NCI-H146 treated with DMSO at 0.1 percent for 48 hours (cell line): ENCODE data around the gene NSRP1.
"Not testable (repeated sequence)": the region's sequence is repeated elsewhere in the genome, so short reads cannot be mapped to it uniquely, and the experiment has no call there.

Experiments used
- DNase-seq: peaks from one replicate; lab custom pipeline; 2025; ENCODE audit not compliant: unreplicated experiment; lab: John Stamatoyannopoulos, UW

NSRP1 gene

GRCh38 chr17:30220414-30220813, 103.8 kb downstream of the NSRP1 start:
- no peak for DNase-seq

DNA sequence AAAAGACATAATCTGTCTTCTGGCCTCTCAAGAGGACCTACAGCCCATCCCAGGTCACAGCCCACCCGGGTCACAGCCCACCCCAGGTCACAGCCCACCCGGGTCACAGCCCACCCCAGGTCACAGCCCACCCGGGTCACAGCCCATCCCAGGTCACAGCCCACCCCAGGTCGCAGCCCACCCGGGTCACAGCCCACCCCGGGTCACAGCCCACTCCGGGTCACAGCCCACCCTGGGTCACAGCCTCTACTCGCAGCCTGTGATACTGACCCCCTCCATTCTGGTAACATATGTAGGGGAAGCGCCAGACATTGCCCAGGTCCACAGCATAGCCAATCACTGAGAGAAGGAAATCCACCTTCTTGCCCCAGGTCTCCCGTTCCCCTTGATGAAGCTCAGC, 104.7 kb downstream of the NSRP1 start:
- no peak for DNase-seq

- no peak for DNase-seq
Observed at GRCh38 chr17:30222251-30222650, 105.6 kb downstream of the NSRP1 start.

- no peak for DNase-seq
Observed at GRCh38 chr17:30222721-30223175, 106.1 kb downstream of the NSRP1 start.

DNA sequence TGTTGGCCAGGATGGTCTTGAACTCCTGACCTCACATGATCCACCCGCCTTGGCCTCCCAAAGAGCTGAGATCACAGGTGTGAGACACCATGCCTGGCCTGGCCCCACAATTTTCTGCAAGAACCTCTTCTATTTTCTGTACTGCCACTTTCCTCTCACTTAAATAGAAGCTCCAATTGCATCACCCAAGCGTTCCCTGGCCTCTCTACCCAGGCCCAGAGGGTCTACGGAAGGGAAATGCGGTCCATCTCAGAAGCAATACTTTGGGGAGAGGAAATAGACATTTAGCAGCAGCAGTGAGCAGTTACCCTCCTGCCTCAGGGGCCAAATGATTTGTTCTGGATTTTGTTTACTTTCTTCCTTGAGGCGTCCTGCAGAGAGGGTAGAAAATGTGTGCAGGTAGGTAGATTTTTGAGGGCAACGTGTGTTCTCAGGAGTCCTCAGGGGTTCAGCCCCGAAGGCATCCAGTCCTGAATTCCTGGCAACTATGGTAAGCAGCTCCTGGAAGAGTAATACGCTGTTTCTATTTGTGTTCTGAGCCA, 107.9 kb downstream of the NSRP1 start:
- no peak for DNase-seq

DNA sequence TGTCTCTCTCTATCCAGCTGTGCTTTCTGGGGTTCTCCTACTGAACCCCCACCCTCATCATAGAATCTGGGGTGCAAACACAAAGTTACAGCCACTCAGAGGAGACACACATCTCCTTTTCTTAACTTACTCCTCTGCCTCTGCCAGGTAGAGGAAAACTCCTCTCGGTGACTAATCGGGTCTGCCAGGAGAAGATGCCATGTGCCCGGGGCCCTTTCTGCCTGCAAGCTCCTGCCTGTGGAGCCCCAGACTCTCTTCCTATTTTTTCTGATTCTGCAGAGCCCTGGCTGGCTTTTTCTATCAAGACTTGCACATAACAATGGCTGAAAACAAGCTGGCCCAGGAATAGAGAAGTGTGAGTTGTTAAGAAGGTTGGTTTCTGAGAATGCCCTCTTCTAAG, 108.5 kb downstream of the NSRP1 start:
- no peak for DNase-seq

DNA sequence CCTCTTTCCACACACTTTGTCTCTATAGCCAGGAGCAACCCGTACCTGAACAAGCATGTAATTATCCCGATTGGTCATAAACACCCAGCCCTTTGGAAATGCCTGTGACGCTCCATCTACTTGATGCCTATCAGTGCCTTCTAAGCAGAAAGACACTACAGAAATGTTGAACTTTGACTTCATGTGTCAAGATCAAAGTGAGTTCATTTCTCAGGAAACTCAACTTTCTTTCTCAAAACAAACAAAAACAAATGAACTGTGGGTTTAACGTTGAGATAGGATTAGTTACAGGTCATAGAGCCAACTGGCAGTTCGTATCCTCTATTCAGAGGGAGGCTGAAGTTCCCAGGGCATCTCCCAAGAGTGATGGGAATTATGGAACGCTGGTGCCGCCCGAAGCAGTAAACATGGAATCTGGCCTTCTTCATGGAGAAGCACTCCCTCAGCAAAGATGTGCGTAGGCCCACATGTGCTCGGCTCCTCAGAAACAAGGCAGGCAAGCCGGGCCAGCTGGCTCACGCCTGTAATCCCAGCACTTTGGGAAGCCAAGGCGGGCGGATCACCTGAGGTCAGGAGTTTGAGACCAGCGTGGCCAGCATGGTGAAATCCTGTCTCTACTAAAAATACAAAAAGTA, 109.4 kb downstream of the NSRP1 start:
- DNase-seq = no peak

DNA sequence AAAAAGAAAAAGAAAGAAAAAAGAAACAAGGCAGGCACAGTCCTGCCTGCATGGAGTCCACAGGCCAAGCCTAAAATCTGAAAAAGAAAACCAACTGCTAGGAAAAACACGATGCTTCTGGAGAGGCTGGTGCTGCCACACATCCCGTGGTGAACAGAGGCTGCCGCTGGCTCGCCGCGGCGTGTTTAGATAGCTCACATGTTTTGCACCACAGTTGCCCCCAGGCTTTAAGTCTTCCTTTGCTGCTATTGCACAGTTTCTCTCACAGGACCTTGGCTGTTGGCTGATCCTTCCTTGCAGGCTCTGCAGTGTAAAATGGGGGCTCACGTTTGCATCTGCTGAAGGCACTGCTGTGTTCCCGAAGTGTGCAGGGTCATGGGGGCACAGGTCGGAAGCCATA, 110.3 kb downstream of the NSRP1 start:
- DNase-seq = no peak

- no peak for DNase-seq
Observed at GRCh38 chr17:30228011-30228410, 111.4 kb downstream of the NSRP1 start.

GRCh38 chr17:30229012-30229411, 112.4 kb downstream of the NSRP1 start:
- DNase-seq = no peak

- DNase-seq = not testable (repeated sequence)
Observed at GRCh38 chr17:30230009-30230408, 113.4 kb downstream of the NSRP1 start.

DNA sequence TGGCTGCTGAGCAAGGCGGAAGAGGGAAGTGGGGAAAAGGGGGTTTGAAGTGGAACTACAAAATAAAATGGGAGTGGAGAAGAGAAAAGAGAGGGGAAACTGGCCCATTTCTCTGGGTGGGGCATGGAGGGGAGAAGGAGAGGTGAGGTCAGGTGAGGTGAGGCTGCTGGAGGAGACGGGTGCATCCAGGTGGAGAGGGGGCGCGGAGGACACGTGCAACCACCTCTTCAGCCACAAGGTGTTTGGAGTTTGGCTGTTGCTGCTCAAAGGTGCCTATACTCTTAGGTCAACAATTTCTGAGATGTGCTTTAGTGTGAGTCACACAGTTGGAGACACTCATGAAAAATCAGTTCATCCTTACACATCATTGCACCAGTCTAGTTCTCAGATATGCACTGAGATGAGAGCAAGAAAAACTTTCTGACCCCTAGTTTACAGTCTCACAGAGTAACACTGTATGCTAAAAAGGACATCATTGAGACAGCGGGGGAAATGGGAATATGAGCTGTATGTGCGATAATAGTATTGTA, 114.0 kb downstream of the NSRP1 start:
- DNase-seq = no peak

GRCh38 chr17:30232015-30232823, 115.6 kb downstream of the NSRP1 start:
- DNase-seq = peak; percentile 25

DNA sequence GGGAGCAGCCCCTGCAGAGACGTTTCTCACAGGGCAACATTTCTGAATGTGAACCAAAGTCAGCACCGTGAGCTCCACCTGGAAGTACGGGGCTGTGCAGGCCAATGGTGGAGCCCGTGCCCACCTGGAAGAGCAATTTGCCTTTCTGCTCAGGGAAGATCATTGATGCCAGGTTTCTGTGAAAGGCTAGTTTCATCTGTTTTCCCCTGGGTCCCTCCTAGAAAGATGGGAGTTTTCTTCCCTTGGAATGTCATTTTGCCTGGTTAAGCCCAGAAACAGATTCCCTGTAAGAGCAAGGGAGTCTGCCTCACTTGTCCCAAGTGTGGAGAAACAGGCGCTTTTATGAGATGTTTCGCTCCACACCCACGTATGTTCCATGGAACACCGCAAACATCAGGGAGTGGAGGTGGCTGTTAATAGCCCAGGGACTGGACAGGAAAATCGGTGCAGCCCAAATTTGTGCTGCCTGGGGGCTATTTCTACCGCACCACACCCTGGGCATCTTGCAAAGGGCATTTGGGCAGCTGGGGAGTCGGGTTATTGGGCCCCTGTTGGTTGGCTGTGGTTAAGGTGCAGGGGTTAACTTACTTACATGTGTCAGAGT, 116.3 kb downstream of the NSRP1 start:
- DNase-seq = no peak

- no peak for DNase-seq
Observed at GRCh38 chr17:30234296-30234695, 117.7 kb downstream of the NSRP1 start.

- DNase-seq = no peak
Observed at GRCh38 chr17:30234964-30235363, 118.3 kb downstream of the NSRP1 start.

GRCh38 chr17:30235386-30236296, 119.0 kb downstream of the NSRP1 start, which contains the start of gene SLC6A4:
Gene SLC6A4 (minus strand): TSS chr17:30235697. CDS start chr17:30221958, 13,739 bp downstream.
- no peak for DNase-seq
